Psoas muscle (tissue), 8 donors: ENCODE results near the gene MALRD1. TPM values are rescaled to one million over a fixed set of nuclear protein-coding genes. Genes with fewer than 3 reads are reported as not detected.

Experiments used
- ATAC-seq, 4 donors: fragments of 200-7000 bp; cut with Tn5 transposase; one replicate each; pipeline ENCODE4 v1.9.1; 2020; ENCODE audit warnings: moderate library complexity in 3 of 4, mild to moderate bottlenecking in 2 of 4
- DNase-seq, 2 donors: peaks; one replicate each; pipeline ENCODE4 v3.0.0-alpha.2; 2020
- H3K27ac ChIP-seq: fragments of 200-600 bp; one replicate; pipeline ENCODE4 v1.8.0; 2022
- H3K27me3 ChIP-seq, 3 donors: fragments of 200-600 bp in 1 of 3; one replicate each; pipeline versions ENCODE4 v1.6.1 to v1.8.0; 2013 to 2022; ENCODE audit warnings: low read length in 2 of 3, mild to moderate bottlenecking in 2 of 3, moderate library complexity in 1 of 3; ENCODE audit not compliant: insufficient read depth in 3 of 3
- H3K36me3 ChIP-seq, 2 donors: fragments of 200-600 bp in 1 of 2; one replicate each; pipeline versions ENCODE4 v1.6.1 to v1.8.0; 2013 to 2022; ENCODE audit warnings: low read depth in 1 of 2, mild to moderate bottlenecking in 1 of 2, moderate library complexity in 1 of 2; ENCODE audit not compliant: insufficient read depth in 1 of 2
- H3K4me1 ChIP-seq: fragments of 200-600 bp; one replicate; pipeline ENCODE4 v1.8.0; 2022
- H3K4me3 ChIP-seq: fragments of 200-600 bp; one replicate; pipeline ENCODE4 v1.8.0; 2022; ENCODE audit warnings: mild to moderate bottlenecking
- H3K9me3 ChIP-seq: fragments of 200-600 bp; one replicate; pipeline ENCODE4 v1.8.0; 2022
- CTCF ChIP-seq: fragments of 200-600 bp; IDR thresholded peaks from one replicate; pipeline ENCODE4 v1.8.0; 2022; ENCODE audit warnings: antibody characterized with exemption
- WGBS, 3 donors: extraction: QIAGEN DNeasy Blood & Tissue Kit; methylation state at CpG; one replicate each; pipeline versions ENCODE4 v1.1.6 to v1.1.7; 2013; 5-methylcytosine and 5-hydroxymethylcytosine counted together
- intact Hi-C, 2 donors: fragments of 100-400 bp; cut with DNase I; formaldehyde crosslinking; loops; one replicate each; pipeline versions ENCODE4 v1.11.0 to v1.14.2; 2022
- polyA plus RNA-seq, 3 donors: library from polyadenylated mRNA; stranded (reverse); fragments of 200-250 nt; gene quantifications; one replicate each; pipeline ENCODE4 v1.2.3, GENCODE V29; 2013
- total RNA-seq, 4 donors: library from RNA; stranded (reverse); fragmentation: NEBNext Ultra II Directional in 2 of 4; extraction: Animal tissue kit (Norgen Biotek cat#: 25700) in 2 of 4; gene quantifications; one replicate each; pipeline versions ENCODE4 v1.2.1 to v1.2.4, GENCODE V29; 2021 to 2023
- donor health status: healthy with polysubstance abuse.
- donor health status: DM: no; HTN: no; CAD: no; lungs with moderate emphysema.
- donor health status: Bipolar disorder and iron deficiency.
- donor health status: healthy.
- donor health status: DM: yes; HTN: yes; CAD: no.
- donor health status: DM: no; HTN: no; CAD: no.
- donor health status: DM: no; HTN: no; CAD: no.
- donor health status: DM: yes; HTN: yes; CAD: no.

MALRD1 gene
- total and polyA plus RNA-seq, 7 donors = 0.12 to 0.39 (median 0.27) TPM; not detected in 3

- ATAC-seq = no peak
- H3K9me3 ChIP-seq = no peaks in the 10 kb centered on the region
- intact Hi-C loops = no loop called here
- H3K36me3 ChIP-seq = no peaks in the 10 kb centered on the region
- H3K27ac ChIP-seq = no peak overlapping the region
- no peaks in the 10 kb centered on the region for H3K4me1 ChIP-seq
- 71 to 77% (median 75%) methylated on average over 1 of the region's 1 CpG for WGBS, 3 donors
- H3K4me3 ChIP-seq = no peak overlapping the region
- DNase-seq = no peak
- no peak for TF ChIP-seq CTCF
- H3K27me3 ChIP-seq = no peaks in the 10 kb centered on the region
Measured at GRCh38 chr10:19256331-19256730, 207.7 kb downstream of the MALRD1 start.

- intact Hi-C loops = no loop called here
- H3K4me3 ChIP-seq = no peak overlapping the region
- H3K4me1 ChIP-seq = no peaks in the 10 kb centered on the region
- ATAC-seq = no peak
- WGBS, 3 donors = 82 to 85% (median 83%) methylated on average over 1 of the region's 1 CpG
- no peaks in the 10 kb centered on the region for H3K9me3 ChIP-seq
- H3K27me3 ChIP-seq = no peaks in the 10 kb centered on the region
- H3K27ac ChIP-seq = no peak overlapping the region
- no peak for DNase-seq
- no peak for TF ChIP-seq CTCF
- H3K36me3 ChIP-seq = no peaks in the 10 kb centered on the region
Measured at GRCh38 chr10:19263262-19263661, 214.7 kb downstream of the MALRD1 start.

GRCh38 chr10:19283285-19283684 is 234.7 kb downstream of the MALRD1 start:
- Histone ChIP-seq H3K36me3 (no peaks in the 10 kb centered on the region), H3K4me1 (no peaks in the 10 kb centered on the region), H3K27ac (no peak overlapping the region), H3K27me3 (no peaks in the 10 kb centered on the region), H3K9me3 (no peaks in the 10 kb centered on the region), H3K4me3 (no peak overlapping the region)
- WGBS, 3 donors = 85 to 88% (median 85%) methylated on average over 2 of the region's 2 CpGs
- intact Hi-C loops = no loop called here
- ATAC-seq (no peak), DNase-seq (no peak)
- TF ChIP-seq CTCF = no peak

GRCh38 chr10:19283786-19284185 is 235.2 kb downstream of the MALRD1 start:
- Histone ChIP-seq H3K27me3 (no peaks in the 10 kb centered on the region), H3K27ac (no peak overlapping the region), H3K4me3 (no peak overlapping the region), H3K36me3 (no peaks in the 10 kb centered on the region), H3K9me3 (no peaks in the 10 kb centered on the region), H3K4me1 (no peaks in the 10 kb centered on the region)
- WGBS, 3 donors = 77 to 85% (median 80%) methylated on average over 5 of the region's 5 CpGs
- DNase-seq = no peak
- intact Hi-C loops = no loop called here
- no peak for TF ChIP-seq CTCF
- ATAC-seq = no peak

- H3K27me3 ChIP-seq = no peaks in the 10 kb centered on the region
- WGBS, 3 donors = 19 to 29% (median 22%) methylated on average over 1 of the region's 1 CpG
- no peaks in the 10 kb centered on the region for H3K4me1 ChIP-seq
- ATAC-seq (no peak), DNase-seq (no peak)
- TF ChIP-seq CTCF = no peak
- no peak overlapping the region for H3K27ac ChIP-seq
- H3K9me3 ChIP-seq = no peaks in the 10 kb centered on the region
- no peaks in the 10 kb centered on the region for H3K36me3 ChIP-seq
- no peak overlapping the region for H3K4me3 ChIP-seq
- intact Hi-C loops = no loop called here
Measured at GRCh38 chr10:19290770-19291169, 242.2 kb downstream of the MALRD1 start.
